IPS DF 4.7 (cell line): ENCODE results near the gene MED25.
A peak's percentile ranks its signal among the peaks of the same experiment; 100 is the strongest.

Source experiments
- DNase-seq: peaks from one replicate; pipeline ENCODE4 v3.0.0-alpha.2; 2013; ENCODE audit warnings: low spot score; ENCODE audit errors: extremely low read depth

Gene MED25

DNA sequence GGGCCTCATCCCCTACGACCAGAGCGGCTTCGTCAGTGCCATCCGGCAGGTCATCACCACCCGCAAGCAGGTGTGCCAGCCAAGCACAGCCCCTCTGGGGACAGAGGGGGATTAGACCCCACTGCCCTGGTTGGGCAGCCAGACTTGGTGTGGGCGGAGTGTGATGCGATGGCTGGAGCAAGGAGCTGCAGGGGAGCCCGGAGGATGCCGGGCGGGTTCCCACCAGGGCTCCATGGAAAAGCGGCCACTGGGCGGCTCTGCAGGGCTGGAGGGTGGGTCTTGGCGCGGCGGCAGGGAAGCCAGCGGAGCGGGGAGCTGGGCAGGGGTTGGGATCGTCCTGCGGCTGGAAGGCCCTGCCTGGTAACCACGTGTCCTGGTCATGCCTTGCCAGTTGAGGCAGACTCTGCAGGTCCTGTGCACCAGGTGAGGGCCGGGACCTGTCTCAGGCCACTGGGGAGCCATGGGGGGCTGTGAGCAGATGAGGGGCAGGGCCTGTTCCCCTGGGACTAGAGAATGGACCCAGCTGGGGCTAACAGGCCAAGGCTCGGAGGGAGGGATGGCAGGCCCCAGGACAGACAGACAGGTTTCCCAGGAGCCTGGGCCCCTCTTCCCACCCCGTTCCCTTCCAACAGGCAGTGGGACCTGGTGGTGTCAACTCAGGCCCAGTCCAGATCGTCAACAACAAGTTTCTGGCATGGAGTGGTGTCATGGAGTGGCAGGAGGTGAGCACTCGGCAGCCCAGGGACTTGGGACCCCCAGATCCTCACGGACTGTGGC lies 39.2 kb downstream of the MED25 start:
- DNase-seq: no peak

DNA sequence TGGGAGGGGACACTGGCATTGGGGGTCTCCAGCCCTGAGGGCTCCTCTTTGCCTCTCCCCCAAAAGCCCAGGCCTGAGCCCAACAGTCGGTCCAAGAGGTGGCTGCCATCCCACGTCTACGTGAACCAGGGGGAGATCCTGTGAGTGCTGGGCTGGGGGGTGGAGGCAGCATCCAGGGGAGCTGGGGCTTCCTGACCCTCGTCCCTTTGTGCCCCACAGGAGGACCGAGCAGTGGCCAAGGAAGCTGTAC lies 39.7 kb downstream of the MED25 start:
- no peak for DNase-seq

DNA sequence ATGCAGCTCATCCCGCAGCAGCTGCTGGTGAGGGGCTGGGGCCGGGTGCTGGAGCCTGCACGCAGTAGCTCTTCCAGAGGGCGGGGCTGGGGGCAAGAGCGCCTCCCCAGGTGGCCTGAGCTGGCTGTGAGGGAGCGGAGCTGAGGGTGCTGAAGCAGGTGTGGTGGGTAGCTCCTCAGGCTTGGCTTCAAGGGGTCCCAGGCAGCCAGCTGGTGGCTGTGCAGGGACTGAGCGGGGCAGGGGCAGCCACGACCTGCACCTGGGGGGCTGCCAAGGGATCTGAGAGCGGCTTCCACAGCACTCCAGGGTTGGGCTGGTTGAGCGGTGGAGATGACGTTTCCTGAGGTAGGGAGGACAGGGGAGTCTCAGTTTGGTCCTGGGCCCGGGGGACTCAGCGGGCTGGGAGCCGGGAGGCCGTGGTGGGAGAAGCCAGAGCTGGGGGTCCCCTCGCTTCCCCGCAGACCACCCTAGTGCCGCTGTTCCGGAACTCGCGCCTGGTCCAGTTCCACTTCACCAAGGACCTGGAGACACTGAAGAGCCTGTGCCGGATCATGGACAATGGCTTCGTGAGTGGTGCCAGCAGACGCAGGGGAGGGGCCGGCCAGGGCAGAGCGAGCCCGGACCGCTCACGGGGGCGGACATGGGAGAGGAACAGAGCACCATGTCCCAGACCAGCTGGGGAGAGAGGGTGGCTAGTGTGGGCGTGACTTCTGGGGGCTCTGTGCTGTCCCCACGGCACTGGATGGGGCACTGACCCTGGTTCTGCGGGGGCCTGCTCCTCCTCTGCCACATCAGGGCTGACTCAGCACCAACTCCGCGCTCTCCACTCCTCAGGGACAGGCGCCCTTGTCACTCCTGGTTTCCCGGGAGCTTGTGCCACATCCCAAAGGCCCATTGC lies 40.2 kb downstream of the MED25 start:
- no peak for DNase-seq

DNA sequence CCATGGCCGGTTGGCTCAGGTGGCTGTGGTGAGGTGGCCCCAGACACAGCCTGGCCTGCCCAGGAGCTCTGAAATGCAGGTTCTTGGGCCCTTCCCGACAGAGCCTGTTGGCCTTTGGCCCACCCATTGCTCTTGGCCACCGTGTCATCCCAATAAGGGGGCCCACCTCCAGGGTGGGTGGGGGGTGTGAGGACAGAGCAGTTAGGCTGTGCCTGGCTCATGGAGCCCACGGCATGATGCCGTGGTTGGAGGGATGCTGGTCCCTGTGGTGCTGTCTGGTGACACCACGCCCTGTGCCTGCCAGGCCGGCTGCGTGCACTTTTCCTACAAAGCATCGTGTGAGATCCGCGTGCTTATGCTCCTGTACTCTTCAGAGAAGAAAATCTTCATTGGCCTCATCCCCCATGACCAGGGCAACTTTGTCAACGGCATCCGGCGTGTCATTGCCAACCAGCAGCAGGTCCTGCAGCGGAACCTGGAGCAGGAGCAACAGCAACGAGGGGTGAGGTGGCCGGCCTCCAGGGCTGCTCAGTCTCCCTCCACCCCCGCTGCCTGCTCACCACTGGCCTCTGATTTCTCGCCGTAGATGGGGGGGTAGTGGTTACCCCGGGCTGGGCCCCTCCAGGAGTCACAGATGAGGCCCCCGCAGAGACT lies 41.7 kb downstream of the MED25 start:
- DNase-seq: no peak

DNA sequence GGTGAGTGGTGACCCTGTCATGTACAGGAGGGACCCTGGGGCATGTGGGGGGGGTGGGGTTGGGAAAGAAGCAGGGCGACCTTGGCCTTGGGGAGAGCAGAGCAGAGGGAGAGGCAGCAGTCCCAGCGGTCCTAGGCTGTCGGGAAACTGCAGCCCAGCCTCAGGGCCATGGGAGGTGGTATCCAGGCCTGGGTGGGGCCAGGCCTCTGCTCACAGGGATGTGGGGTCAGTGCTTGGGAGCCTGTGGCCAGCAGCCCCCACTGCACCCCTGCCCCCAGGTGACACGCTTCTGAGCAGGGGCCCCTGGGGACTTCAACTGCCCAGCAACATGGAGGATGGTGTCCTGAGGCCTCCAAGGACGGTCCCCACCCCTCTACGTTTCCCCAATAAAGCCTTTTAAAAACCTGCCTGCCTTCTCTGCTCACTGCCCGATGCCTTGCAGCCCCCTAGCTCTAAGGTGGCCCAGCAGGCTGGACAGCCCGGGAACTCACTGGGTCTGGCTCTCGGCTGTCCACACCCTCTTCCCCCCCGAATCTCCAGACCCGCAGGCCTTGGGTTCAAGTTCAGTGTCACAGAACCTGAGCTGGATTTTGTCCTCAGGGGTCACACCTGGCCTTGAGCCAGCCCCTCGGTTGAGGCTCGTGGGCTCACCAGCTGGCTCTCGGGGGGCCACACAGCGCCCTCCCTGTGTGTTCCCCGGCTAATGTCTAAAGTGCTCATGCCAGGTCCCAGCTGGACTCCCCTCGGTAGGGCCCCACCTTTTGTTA lies 42.4 kb downstream of the MED25 start:
- no peak for DNase-seq

DNA sequence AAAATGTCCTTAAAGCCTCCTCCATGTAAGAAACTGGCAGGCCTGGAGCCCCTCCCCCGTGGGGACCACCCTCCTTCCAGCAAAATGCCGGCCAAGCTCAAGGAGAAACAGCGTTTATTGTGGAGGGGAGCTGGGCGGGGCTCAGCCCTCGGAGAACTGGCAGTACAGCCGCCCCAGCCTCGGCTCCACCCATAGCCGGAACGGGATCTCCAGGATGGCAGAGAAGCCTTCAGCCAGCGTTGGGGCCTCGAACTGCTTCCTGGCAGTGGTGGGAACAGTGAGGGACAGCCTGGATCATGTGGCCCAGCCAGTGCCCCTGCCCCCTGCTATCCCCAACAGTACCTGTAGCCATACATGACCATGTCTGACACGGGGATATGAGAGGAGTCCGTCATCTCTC lies 43.0 kb downstream of the MED25 start:
- no peak for DNase-seq

DNA sequence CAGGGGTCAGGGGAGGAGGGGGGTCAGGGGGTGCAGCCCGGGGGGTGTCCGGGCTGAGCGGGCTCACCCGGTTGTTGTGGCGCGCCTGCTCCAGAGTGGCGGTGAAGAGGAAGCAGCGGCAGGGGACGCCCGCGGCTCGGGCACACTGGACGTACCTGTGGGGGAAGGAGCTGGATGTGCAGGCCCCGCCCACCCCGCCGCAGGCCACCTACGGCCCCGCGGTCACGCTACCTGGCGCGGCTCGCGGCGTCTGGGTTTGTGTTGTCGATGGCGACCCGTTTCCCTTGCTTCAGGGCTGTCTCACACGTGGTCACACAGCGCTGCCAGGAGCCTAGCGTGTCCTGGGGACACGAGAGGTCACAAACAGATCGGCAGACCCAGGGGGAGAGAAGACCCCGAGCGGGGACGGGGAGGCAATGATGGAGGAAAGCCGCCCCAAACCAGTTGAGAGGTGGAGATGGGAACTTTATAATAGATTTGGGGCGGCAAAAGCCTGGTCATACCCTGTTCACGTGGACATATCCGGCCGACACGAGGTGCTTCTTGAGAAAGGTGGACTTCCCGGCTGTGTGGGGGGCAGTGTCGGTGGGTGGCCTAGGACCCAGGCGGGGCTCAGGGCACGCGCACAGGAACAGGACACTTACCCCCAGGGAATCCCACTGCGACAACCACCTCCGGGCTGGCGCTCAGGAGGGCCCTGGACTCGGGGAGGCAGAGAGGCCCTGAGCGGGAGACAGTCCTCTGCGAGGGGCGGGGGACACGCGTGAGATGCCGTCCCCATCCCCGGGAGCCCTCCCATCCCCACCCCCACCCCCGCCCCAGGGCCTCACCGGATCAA lies 43.7 kb downstream of the MED25 start:
- DNase-seq: no peak

DNA sequence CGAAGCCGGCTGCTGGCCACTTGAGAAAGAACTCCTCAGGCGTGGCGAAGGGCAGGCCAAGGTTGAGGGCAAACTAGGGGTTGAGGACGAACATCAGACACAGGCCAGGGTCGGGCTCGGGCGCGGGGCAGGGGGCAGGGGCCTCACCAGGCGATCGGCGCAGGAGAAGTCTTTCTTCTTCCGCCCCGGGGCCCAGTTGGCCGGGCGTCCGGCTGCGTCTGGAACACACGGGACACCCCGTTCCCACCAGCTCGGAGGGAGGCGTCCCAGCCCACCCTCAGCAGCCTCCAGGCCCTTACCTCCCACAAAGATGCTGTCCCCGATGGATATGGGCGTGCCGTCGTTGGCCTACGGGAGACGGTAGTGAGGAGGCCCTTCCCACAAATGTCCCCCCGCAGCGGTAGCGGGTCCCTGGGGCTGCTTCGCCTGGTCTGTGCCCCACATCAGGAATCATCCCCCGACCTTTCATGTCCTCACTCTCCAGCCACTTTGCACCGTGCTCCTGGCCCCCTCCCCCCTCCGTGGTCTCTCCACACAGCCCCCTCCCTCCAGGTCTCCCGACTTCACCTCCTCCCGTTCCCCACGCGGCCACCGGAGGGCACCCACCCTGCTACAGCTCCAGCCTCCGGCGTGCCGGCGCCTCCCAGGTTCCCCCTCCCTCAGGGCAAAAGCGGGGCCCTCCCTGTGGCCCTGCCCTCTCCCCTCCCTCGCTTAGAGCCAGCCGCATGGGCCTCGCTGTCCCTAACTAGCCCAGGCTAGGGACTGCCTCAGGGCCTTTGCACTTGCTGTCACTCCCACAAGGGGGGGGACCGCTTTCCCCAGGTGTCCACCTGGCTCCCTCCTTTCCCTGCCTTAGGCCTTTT lies 44.5 kb downstream of the MED25 start:
- DNase-seq: no peak

DNA sequence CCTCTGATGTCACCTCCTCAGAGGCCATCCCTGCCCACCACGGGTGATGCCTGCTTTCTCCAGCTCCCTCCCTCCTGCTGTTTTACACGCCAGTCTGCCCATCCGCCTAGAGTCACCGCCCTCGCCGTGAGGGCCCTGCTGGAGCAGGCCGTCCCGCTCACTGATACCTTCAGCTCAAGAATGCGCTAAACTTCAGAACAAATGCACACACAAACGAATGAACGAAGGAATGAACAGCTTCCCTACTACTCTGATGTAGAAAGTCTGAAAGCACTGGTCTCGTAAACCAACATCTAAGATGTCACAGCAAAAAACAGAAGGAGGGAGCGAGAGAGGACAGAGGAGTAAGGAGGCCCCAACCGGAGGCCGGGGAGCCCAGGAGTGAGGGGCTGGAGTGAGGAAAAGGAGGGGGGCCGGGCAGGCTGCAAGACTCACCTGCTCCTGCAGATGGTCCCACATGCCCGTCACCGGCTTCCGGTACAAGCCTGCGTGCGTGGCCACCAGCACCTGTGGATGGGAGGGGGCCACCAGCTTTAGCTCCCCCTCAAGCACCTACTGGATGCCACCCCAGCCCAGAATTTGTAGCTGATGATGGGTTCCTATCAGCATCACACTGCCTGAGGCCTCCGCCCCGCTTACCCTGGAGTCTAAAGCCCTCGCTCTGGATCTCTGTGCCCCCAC lies 45.3 kb downstream of the MED25 start:
- DNase-seq: no peak

DNA sequence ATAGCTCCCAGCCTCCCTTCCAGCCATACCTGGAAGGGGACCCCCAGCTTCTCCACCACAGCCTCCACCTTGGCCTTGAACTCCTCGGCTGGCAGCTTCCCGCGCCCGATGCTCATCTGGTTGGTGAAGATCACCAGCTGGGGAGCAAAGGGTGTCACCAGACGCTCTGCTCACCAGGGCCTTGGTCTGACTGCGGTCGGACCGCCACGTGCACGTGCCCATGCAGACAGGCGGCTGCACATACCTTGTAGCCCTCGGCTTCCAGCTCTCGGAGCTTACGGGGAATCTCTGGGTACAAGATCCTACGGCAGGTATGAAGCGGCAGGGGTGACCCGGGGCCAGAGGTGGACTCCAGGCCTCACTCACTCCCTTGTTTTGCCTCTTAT lies 45.8 kb downstream of the MED25 start:
- no peak for DNase-seq

DNA sequence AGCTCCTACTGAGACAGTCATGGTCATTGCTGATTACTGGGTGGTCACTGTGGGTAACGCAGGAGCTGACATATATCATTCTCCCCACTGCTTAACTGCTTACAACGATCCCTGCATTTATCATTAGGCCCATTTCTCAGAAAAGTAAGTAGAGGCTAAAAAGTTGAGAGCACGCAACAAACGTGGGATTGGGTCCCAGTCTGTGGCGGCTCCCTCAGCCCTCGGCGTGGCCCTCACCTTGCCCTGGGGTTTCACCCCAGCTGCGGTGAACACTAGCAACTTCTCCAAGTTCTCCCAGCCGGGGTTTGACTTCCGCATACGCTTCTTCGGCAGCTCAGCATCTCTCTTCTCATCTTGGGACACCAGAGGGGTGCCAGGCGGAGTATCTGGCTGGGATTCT lies 46.8 kb downstream of the MED25 start:
- DNase-seq: no peak

DNA sequence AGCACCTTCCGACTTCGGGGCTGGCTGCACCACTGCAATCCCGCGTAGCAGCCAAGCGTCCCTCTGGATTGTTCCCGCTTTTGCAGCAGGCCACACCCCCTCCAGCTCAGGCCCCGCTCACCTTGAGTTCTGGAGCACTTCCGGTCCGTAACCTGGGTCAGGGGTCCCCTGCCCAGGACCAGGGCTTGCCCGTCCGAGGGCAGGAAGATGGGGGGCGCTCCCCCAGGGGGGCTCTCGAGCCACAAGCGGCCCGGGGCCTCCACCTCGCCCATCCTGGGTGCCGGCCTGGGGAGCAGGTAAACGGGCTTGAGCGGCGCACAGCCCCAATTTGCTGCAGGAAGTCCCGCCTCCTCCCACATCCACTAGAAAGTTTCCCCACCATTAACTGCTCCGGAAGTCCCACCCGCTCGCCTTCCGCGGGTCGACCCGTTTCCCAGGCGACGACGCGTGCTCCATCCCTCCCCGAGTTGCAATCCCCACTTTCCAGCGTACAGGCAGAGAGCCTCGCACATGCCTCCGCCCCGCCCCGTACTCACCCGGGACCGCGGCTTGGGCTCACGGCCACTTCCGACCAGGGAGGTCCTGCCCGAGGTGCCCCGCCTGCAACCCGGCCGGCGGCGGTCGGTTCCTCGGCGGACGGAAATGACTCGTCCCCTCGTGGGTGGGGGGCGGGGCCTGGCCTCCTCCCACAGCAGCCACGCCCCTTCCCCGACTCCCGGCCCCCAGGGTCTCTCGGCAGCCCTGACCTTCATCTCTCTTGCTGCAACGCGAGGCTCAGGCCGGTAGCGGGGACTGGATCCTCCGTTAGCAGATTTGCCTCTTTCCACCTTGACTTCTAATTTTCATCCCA lies 49.1 kb downstream of the MED25 start, which contains the start of gene PNKP:
Gene PNKP, minus strand, starts transcription at position 644 of the 850 bp plus-strand sequence. Its CDS starts 372 bp downstream, at position 272.
- no peak for DNase-seq

DNA sequence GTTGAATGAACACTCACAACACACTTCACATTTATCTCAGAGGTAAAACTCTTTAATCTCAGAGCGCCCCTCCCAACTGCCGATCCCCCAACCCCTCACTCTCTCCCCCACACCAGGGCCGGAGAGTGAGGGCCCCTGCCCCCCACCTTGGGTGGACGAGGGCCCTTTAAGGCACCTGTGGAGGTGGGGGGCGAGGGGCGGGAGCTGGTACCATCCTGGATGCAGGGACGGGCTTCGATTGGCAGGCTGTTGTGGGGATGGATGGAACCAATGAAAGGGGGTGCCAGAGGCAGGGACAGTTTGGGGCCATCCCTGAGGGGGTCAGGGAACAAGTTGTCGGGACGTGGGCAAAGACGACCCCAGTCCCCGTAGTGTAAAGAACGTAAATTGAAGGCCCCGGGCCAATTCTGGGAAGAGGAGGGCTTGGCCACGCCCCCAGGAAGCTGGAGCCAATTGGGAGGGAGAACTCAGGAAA lies 51.0 kb downstream of the MED25 start:
- DNase-seq: no peak

DNA sequence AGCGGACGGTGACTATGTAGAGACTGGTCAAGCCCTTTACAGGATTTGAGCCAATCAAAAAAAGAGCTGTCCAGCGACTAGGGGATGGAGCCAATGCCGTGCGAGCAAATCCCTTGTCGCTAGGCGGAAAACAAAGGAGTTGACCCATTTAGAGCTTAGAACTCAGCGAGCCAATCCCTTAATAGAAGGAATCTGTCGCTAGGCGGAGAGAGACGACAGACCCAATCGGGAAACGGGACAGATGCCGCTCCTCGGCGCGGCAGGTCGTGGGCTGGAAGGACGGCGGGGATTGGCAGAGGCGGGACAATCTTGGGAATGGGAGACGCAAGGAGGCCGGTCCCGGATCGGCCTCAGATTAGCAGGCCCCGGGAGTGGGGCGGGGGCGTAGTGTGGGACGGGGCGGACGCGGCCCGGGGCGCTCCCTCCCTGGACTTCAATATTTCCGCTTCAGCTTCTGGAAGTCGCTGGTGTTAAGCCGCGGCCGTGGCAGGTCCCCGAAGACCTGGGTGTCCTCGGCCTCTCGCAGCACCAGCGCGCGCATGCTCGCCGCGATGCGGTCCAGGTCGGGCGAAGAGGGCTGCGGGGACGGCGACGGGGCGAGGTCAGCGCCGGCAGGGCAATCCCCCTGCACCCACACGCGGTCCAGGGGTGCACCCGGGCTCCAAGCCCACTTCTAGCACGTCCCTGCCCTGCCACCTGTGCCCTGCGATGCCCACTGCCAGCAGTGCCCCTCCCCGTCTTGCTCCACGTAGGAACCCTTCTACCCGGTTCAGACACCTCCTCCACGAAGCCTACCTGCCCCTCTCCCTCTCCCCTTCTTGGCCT lies 51.6 kb downstream of the MED25 start:
- DNase-seq: peak; percentile 99

DNA sequence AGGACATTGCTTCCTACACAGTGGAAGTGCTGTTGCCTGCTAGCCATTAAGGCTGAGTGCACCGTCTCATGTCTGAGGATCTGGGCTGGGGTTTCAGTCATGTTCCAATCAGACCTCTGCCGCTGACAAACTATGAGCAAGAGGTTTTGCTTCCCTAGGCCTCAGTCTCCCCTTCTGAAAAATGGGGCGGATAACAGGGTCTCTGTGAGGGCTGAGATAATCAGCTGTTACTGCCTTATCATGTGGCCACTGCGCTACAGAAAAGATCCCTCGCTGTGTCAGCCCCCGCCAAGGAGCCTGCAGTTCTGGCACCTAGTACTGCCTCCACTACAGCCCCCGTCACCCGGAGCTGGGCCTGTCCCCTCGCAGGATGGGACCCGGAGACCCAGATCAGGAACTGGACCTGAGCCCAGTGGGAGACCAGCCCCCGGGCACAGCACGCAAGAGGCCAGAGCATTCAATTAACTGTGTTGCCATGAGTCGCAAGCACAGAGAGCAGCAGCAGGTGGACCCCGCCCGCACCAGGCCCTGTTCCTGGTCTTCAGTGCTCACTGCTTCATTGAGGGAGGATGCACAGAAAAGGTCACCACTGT lies 52.3 kb downstream of the MED25 start:
- no peak for DNase-seq

DNA sequence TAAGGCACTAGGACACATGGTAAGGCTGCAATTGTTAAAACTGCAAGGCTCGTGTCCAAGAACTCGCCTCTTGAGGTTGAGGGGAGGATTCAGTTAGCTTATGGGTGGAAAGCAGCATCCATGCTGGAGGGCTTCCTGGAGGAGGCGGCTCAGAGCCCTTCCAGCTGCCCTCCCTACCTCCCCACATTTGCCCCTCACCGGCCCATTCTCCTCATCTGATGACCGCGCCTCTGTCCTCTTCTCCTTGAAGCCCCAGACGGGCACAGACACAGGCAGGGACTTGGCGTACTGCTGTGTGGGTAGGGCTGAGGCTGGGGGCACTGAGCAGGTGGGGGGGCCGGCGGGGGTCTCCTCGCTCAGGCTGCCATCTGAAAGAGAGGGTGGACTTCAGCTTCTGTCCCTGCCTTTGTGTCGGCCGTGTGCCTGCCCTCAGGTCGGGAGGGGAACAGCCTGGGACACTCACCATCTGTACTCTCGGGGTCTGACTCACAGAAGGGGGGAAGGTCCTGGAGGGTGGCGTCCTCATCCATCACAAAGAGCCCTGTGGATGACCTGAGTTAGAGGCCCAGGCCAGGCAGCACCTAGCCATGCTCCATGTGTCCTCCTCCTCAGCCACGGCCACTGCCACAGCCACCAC lies 53.4 kb downstream of the MED25 start:
- no peak for DNase-seq
